ENCODE results near the gene PYGM. TPM values are rescaled to one million over a fixed set of nuclear protein-coding genes. Genes with fewer than 3 reads are reported as not detected.

Gene PYGM
- total and polyA plus RNA-seq, 2 of the 8 experiments (the other 6 are each of a cell fraction or from before 2014, with no cell fraction given) = 9.6 to 10.0 TPM

GRCh38 chr11:64751136-64751535 is 8.6 kb downstream of the PYGM start:
- Histone ChIP-seq H4K5ac (ENCODE audit: insufficient read length, low read depth, low read length) (no peak overlapping the region), H2BK12ac (ENCODE audit: low read depth, low read length) (no peak overlapping the region), H2AFZ (ENCODE audit: low read length) (no peak overlapping the region), H3K27ac (ENCODE audit: low read depth, low read length) (no peak overlapping the region), H3K4me2 (ENCODE audit: insufficient read depth in 1 of 2, low read depth in 2 of 2, low read length in 2 of 2) (no peak overlapping the region), H2BK120ac (replicated peaks; ENCODE audit: low read depth, low read length) (no peak overlapping the region), H3K23me2 (ENCODE audit: low read depth, low read length) (no peaks in the 10 kb centered on the region; the same call in 1 of the 2 replicates), H4K91ac (replicated peaks; ENCODE audit: insufficient read length, low read length) (no peak overlapping the region), H3K56ac (replicated peaks; ENCODE audit: insufficient read length, low read depth, low read length) (no peak overlapping the region), H3K18ac (ENCODE audit: extremely low read depth, low read length) (no peak overlapping the region), H3K4me1 (replicated peaks in 1 of 4; ENCODE audit: control insufficient read depth in 3 of 4, insufficient read depth in 4 of 4, low read length in 3 of 4) (peaks cover 0 to 7% (median 4%) of the 10 kb centered on the region in 4 experiments; a peak in 4 of 7 replicates), H2BK20ac (ENCODE audit: low read length) (no peak overlapping the region), H3K79me1 (ENCODE audit: low read depth, low read length) (no peaks in the 10 kb centered on the region), H3K9me3 (ENCODE audit: insufficient read depth in 2 of 2, low read depth in 1 of 2, low read length in 1 of 2) (no peaks in the 10 kb centered on the region), H3K4me3 (ENCODE audit: extremely low read depth in 1 of 4, insufficient read depth in 2 of 4, low read depth in 3 of 4, low read length in 4 of 4) (no peak overlapping the region), H3K9ac (replicated peaks in 1 of 4; ENCODE audit: extremely low read depth in 1 of 4, low read depth in 3 of 4, low read length in 3 of 4) (no peak overlapping the region), H2BK5ac (ENCODE audit: low read depth, low read length) (no peak overlapping the region), H2BK15ac (ENCODE audit: low read length) (no peak overlapping the region), H4K8ac (ENCODE audit: extremely low read depth, insufficient read depth, low read length) (no peak overlapping the region), H3K79me2 (ENCODE audit: control insufficient read depth in 1 of 2, insufficient read depth in 2 of 2, low read length in 2 of 2) (no peaks in the 10 kb centered on the region), H3K36me3 (ENCODE audit: control insufficient read depth in 2 of 4, insufficient read depth in 4 of 4, low read length in 3 of 4) (no peaks in the 10 kb centered on the region; a peak in 1 of 8 replicates), H2AK5ac (ENCODE audit: low read depth, low read length) (no peak overlapping the region), H4K20me1 (replicated peaks in 1 of 2; ENCODE audit: control insufficient read depth in 1 of 2, insufficient read depth in 2 of 2, low read length in 2 of 2) (no peaks in the 10 kb centered on the region), H3K14ac (ENCODE audit: insufficient read length) (no peak overlapping the region), H3K4ac (replicated peaks; ENCODE audit: insufficient read length, low read depth, low read length) (no peak overlapping the region), H3K27me3 (replicated peaks in 1 of 4; ENCODE audit: control insufficient read depth in 3 of 4, extremely low read depth in 1 of 4, insufficient read depth in 3 of 4, low read length in 3 of 4) (no peaks in the 10 kb centered on the region), H3K23ac (ENCODE audit: insufficient read length) (no peak overlapping the region)
- TF ChIP-seq EGR1 (IDR thresholded peaks at IDR 0.05; ENCODE audit: borderline replicate concordance, low read depth, low read length) (no peak), RBBP5 (IDR thresholded peaks at IDR 0.05; ENCODE audit: borderline replicate concordance, low read depth, low read length) (no peak), ASH2L (IDR thresholded peaks at IDR 0.05; ENCODE audit: low read length) (no peak), ATF3 (IDR thresholded peaks at IDR 0.05; ENCODE audit: insufficient read depth, low read depth, low read length) (no peak), NANOG (IDR thresholded peaks at IDR 0.05; ENCODE audit: insufficient read depth, low read depth, low read length, poor library complexity, severe bottlenecking) (no peak), SRF (IDR thresholded peaks at IDR 0.05; ENCODE audit: low read depth, low read length) (no peak), JUND (IDR thresholded peaks at IDR 0.05; ENCODE audit: low read length) (no peak), CTCF (IDR thresholded peaks at IDR 0.05; ENCODE audit: control extremely low read depth in 1 of 3, insufficient read depth in 1 of 3, low read depth in 1 of 3, low read length in 3 of 3) (no peak)
- no peak for DNase-seq (ENCODE audit: low read depth in 1 of 2, low spot score in 2 of 2)
- CTCF ChIA-PET (ENCODE audit: partially characterized antibody) = interaction anchor here (0.7 to 23.7 kb wide), 7 partner anchors 9 to 384 kb away, joined by 3 to 376 read pairs (median 3); partner anchors contain the start of genes PYGM and RASGRP2
- FAIRE-seq = no peak
- POLR2A ChIA-PET (ENCODE audit: partially characterized antibody) = interaction anchor here (29.2 to 42.9 kb wide), 2 partner anchors 2 to 15 kb away, joined by 1087 read pairs; partner anchors contain the start of genes PYGM, RASGRP2 and SF1
- WGBS, 2 experiments (ENCODE audit: extremely low coverage in 1 of 2, insufficient coverage in 1 of 2, insufficient read length in 1 of 2, insufficient replicate concordance in 2 of 2, low coverage in 1 of 2, low lambda C conversion rate in 2 of 2, missing lambda C conversion rate in 1 of 2) = 96% methylated on average over 9 of the region's 9 CpGs; no CpG with 5 or more reads in 1 of the 2 experiments
